Hematopoietic multipotent progenitor cell treated with erythropoietin and hydrocortisone succinate and interleukin-3 and kit ligand, for 8 days (in vitro differentiated cells): ENCODE measurements around the gene CBL.

ENCODE experiments used
- DNase-seq: peaks from one replicate; pipeline ENCODE4 v3.0.0-alpha.2; 2015

The CBL gene

DNA sequence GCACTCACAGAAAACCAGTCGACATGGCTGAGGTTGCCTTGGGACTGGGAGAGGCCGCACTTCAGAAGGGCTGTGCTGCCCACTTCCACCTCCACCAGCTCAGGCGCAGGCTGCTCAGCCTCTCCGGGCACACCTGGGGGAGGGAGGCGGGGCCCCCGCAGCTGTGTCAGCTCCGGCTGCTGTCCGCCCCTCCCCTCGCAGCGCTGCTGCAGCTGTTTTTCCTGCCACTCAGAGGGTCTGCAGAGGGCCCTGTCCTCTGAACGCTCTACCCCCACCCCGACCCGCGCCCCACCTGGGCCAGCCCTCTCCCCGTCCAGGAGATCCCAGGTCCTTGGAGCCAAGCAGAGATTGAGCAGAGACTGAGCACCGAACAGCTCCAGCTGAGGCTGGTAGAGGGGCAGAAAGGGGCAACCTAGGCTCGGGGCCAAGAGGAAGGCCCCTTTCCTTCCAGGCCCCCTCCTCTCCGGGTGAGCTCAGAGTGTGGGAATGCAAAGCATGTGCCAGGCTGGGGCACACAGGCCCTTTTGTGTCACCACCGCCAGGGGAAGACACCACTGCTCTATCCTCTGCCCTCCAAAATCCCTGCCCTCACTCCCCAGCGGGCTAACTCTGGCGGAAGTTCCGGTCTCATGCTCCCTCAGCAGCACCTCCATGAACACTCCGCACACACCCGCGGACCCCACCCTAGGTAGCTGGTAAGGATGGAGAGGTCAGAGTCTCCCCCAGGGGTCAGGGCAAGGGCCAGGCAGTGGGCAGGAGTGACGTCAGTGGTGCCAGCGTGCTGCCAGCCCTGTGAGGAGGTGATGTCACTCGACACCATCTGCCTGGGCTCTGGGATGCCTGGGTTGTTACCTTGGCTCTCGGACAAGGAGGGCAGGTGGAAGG is 109.2 kb downstream of the CBL start:
- no peak for DNase-seq

- no peak for DNase-seq
These were observed 110.0 kb downstream of the CBL start for GRCh38 chr11:119316016-119316728.

- DNase-seq = no peak
These were observed 110.8 kb downstream of the CBL start, which contains the start of gene MCAM for GRCh38 chr11:119316729-119317591. TSS of gene MCAM (minus strand) at chr11:119317130. CDS start at chr11:119317101, 29 bp downstream.

GRCh38 chr11:119317592-119318239 is 111.6 kb downstream of the CBL start:
- no peak for DNase-seq

GRCh38 chr11:119318240-119319135 is 112.3 kb downstream of the CBL start:
- DNase-seq = no peak

- no peak for DNase-seq
These were observed 113.1 kb downstream of the CBL start for GRCh38 chr11:119319136-119319699.

DNA sequence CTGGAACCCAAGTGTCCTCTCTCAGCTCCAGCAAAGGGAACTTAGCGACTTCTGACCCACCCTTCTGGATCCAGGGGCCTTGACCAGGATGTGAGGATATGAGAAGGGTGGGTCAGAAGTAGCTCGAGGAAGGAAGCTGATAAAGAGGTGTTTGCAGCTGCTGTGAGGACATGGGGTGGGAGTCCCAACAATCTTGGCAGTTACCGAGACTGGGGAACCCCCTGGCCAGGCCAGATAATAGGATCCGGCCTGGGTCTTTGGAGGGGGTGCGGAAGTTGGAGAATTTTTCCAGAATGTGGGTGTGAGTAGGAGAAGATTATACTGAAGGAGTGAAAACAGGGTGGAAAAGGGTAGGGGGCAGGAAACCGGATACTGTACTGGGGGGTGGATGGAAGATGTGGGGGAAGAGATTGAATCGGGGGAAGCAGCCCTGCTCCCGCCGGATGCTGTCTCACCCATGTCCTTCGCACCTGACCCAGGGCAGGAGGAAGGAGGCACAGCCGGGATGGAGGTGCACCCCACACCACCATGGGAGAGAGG is 113.6 kb downstream of the CBL start:
- no peak for DNase-seq

DNA sequence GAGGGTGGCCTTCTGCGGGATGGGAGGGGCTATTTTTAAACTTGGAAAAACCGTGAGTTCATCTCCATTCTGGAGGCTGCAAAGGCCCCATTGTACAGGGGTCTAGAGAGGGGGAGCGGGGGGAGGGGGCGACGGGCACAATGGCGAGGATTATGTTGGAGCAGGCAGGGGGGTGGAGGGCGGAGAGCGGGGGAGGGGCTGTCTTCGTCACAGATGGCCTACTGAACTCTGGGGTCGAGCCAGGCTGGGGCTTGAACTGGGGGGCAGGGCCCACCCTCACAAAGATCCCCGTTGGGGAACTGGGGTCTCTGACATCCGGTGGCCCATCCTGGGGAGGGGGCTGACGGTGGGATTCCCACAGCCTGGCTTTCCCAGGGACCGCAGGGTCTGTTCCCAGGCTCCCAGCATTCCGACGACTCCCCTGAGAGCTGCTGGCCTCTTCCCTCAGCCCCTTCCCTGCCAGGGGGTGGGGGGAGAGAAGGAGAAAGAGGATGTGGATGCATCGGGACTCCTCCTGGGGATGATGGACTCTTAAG is 114.2 kb downstream of the CBL start:
- no peak for DNase-seq

DNA sequence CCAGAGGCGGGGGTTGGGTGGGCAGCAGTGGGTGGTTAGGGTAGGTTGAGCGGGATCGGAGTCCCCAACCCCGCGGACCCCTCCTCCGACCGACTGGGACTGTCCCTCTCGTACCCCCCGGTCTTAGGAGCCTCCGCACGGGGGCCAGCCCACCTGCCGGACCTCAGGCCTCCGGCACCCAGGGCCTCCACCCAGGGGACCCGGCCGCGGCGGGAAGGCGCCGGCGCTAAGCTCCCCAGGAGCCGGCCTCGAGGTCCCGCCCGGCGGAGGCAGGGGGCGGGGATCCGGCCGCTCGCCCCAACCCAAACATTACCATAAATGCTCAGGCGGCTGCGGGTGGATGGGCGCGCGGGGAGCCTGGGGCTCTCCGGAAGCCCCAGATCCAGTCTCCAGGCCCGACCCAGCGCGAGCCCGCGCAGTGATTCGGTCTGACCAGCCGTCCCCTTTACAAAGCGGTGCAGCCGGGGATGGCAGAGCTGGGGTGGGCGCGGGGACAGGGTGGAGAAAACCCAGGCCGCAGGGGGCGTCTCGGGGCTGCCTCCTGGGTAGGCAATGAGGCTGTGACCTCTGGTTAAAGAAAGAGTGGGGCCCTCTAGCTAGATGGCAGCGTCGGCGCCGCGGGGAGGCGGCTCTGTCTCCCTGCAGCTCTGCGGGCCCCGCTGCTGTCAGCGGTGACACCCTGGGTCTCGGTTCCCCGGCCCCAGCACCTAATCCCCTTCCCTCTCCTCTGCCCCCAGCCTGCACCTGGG is 114.8 kb downstream of the CBL start:
- no peak for DNase-seq

DNA sequence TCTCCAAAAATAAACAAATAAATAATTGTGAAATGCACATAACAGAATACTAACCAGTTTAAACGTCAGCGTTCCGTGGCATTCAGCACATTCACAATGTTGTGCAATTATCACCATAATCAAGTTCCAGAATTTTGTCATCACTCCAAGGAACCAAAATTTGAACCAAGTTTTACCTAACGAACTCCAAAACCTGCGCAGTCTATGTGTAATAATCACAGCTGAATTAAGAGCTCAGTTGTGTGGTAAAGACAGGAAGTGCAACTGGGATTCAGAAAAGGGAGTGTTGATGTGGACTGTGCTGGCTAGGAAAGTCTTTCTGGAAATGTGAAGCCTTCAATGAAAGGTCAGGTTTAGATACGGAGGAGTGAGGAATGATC is 116.2 kb downstream of the CBL start:
- no peak for DNase-seq

GRCh38 chr11:119322921-119323531 is 116.9 kb downstream of the CBL start:
- DNase-seq = no peak

DNA sequence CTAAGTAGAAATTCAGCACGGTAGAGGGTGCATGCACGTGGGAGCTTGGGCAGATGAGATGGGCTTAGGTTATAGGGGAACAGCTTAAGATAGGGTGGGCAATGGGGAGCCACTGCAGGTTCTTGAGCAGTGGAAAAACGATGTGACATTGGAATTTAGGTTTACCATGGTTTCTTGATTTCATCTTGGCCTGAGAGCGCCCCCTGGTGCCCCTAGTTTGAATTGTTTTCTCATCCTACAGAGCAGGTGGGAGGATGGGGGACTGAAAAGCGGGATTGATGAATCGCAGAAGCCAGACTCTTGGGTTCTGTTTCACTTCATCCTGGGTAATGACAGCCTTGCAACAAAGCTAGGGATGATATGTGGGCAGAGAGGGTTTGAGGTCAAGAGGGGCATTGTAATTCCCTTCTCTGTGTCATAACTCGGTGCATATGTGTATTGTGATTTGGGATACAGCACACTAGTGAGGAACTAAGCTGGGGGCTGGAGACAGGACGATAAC is 117.4 kb downstream of the CBL start:
- peak; percentile 65 for DNase-seq

DNA sequence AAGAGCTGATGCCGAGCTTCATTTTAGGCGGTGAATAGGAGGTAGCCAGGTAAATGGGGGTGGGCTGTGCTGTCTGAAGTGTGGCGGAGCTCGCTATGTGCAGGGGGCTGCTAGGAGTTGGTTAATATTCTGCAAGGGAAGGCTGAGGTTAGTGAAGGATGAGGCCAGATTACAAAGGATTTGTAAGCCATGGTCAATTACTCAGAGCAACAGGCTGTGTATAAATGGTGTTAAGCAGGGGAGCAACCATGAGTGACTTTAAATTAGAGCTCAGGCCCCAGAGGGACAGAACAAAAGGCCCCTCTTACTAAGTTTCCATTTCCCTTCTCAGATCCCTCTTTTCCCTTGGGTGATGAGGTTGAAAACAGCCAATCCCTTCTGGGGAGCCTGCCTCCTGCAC is 118.0 kb downstream of the CBL start:
- DNase-seq = no peak

DNA sequence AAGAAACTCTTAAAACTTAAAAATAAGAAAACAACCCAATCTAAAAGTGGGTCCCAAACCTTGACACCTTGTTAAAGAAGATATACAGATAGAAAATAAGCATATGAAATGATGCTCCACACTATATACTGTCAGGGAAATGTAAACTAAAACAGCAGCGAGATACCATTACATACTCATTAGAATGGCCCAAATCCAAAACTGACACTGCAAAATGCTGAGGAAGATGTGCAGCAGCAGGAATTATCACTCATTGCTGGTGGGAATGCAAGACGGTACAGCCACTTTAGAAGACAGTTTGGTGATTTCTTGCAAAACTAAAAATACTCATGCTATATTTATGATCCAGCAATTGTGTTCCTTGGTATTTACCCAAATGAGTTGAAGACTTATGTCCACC is 123.2 kb downstream of the CBL start:
- no peak for DNase-seq

DNA sequence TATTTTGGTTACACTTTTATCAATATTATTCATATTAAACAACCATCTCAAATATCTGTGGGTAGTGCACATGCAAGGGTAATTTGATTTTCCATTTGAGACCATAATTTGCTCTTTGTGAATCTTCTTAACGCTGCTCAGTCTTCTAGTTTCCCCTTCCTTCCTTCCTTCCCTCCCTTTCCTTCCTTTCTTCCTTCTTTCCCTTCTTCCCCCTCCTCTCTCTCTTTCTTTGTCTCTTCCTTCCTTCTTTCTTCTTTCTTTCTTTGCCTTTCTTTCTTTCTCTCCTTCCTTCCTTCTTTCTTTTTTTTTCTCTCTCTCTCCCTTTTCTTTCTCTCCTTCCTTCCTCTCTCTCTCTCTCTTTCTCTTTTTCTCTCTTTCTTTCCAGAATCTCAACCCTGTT is 124.1 kb downstream of the CBL start:
- no peak for DNase-seq

DNA sequence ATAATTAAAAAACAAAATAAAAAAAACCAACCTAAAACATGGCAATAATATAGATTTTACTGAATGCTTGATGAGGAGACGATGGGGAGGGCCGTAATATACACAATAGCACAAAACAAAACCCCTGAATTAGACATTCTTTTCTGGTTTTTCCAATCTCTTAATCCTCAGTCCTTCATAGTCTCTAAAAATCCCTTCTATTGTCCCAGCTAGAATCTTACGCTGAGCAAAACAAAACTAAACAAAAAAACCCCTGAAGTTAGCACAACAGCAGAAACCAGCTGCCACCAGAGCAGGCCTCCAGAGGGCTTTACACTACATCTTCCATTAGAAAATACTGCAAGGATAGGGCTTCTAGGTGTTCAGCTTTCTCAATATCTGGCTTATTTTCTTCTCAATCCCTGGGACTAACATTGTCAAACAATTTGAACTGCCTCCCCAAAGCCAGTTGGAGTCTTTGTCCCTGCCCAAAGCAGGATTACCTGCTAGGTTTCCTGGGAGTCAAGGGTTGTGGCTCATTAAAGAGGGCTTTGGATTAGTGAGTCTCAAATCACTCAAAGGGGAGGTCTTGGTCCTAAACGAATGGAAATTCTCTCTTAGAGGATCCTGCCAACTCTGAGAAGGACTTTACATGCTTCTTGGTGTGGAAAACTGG is 126.1 kb downstream of the CBL start:
- no peak for DNase-seq

- peak; percentile 99 for DNase-seq
These were observed 128.2 kb downstream of the CBL start, which contains the start of gene RNF26 for GRCh38 chr11:119334174-119334930. TSS of gene RNF26 (plus strand) at chr11:119334527. CDS start at chr11:119335123, 596 bp downstream.
